Left lung (tissue), 10 donors: ENCODE measurements around the gene TNFSF4. TPM values are rescaled to one million over a fixed set of nuclear protein-coding genes. Genes with fewer than 3 reads are reported as not detected.

Source experiments
- ATAC-seq: fragments of 200-7000 bp; cut with Tn5 transposase; one replicate; pipeline ENCODE4 v1.9.1; 2020; ENCODE audit warnings: moderate library complexity
- DNase-seq, 4 donors: peaks; one replicate each; pipeline ENCODE4 v3.0.0-alpha.2; 2013 to 2020
- H3K27ac ChIP-seq, 2 donors: fragments of 200-600 bp; sonication (generic) in 1 of 2; one replicate each; pipeline versions ENCODE4 v1.5.0 to v1.8.0; 2020 to 2021
- H3K27me3 ChIP-seq, 2 donors: fragments of 200-600 bp; sonication (generic) in 1 of 2; one replicate each; pipeline versions ENCODE4 v1.5.0 to v1.8.0; 2020 to 2021
- H3K36me3 ChIP-seq, 2 donors: fragments of 200-600 bp; sonication (generic) in 1 of 2; one replicate each; pipeline versions ENCODE4 v1.5.0 to v1.8.0; 2020 to 2021
- H3K4me1 ChIP-seq, 2 donors: fragments of 200-600 bp; one replicate each; pipeline ENCODE4 v1.8.0; 2021
- H3K4me3 ChIP-seq, 2 donors: fragments of 200-600 bp; sonication (generic) in 1 of 2; one replicate each; pipeline versions ENCODE4 v1.5.0 to v1.8.0; 2020 to 2021; ENCODE audit warnings: mild to moderate bottlenecking in 1 of 2
- H3K9me3 ChIP-seq, 2 donors: fragments of 200-600 bp; sonication (generic) in 1 of 2; one replicate each; pipeline versions ENCODE4 v1.5.0 to v1.8.0; 2020 to 2021
- CTCF ChIP-seq, 2 donors: fragments of 200-600 bp; sonication (generic) in 1 of 2; IDR thresholded peaks; one replicate each; pipeline versions ENCODE4 v1.5.0 to v1.8.0; 2021; ENCODE audit warnings: antibody characterized with exemption in 2 of 2
- intact Hi-C, 2 donors: fragments of 100-400 bp; cut with DNase I; formaldehyde crosslinking; loops; one replicate each; pipeline versions ENCODE4 v1.11.2 to v1.14.2; 2022
- polyA plus RNA-seq, 6 donors: library from polyadenylated mRNA; unstranded; fragments of 120-200 nt; gene quantifications; one replicate each; pipeline ENCODE4 v1.2.1, GENCODE V29; 2013; ENCODE audit not compliant: insufficient read length in 6 of 6
- total RNA-seq, 2 donors: library from RNA; stranded (reverse); fragmentation: NEBNext Ultra II Directional; extraction: Animal tissue kit (Norgen Biotek cat#: 25700); gene quantifications; one replicate each; pipeline ENCODE4 v1.2.1, GENCODE V29; 2021
- donor health status: DM: no; HTN: yes; CAD: no.
- donor health status: DM: no; HTN: no; CAD: no.

Gene TNFSF4
- total and polyA plus RNA-seq, 8 donors, result 0.73 to 3.2 (median 2.0) TPM

GRCh38 chr1:173223031-173223380 is 15.9 kb upstream of the TNFSF4 start:
- no peak for TF ChIP-seq CTCF (IDR thresholded peaks at IDR 0.05)
- DNase-seq, result no peak

GRCh38 chr1:173222149-173223030 is 15.3 kb upstream of the TNFSF4 start:
- DNase-seq, result no peak
- intact Hi-C loops, result no loop called here
- ATAC-seq, result no peak
- no peaks in the 10 kb centered on the region for H3K27me3 ChIP-seq
- H3K27ac ChIP-seq, result no peak overlapping the region
- H3K9me3 ChIP-seq, result no peaks in the 10 kb centered on the region
- H3K4me3 ChIP-seq, result no peak overlapping the region
- H3K4me1 ChIP-seq, result no peaks in the 10 kb centered on the region
- no peaks in the 10 kb centered on the region for H3K36me3 ChIP-seq
- no peak for TF ChIP-seq CTCF (IDR thresholded peaks at IDR 0.05)

More at GRCh38 chr1:173223031-173223380, 15.9 kb upstream of the TNFSF4 start:
- intact Hi-C loops, result no loop called here
- Histone ChIP-seq H3K36me3 (no peaks in the 10 kb centered on the region), H3K4me1 (no peaks in the 10 kb centered on the region), H3K27ac (no peak overlapping the region), H3K9me3 (peaks cover 0 to 4% of the 10 kb centered on the region in 2 donors), H3K27me3 (no peaks in the 10 kb centered on the region), H3K4me3 (no peak overlapping the region)
- no peak for ATAC-seq

GRCh38 chr1:173220157-173220556 is 13.0 kb upstream of the TNFSF4 start:
- Histone ChIP-seq H3K4me1 (no peaks in the 10 kb centered on the region), H3K27ac (no peak overlapping the region), H3K36me3 (no peaks in the 10 kb centered on the region), H3K4me3 (no peak overlapping the region), H3K9me3 (no peaks in the 10 kb centered on the region), H3K27me3 (no peaks in the 10 kb centered on the region)
- intact Hi-C loops, result no loop called here
- ATAC-seq, result no peak
- no peak for TF ChIP-seq CTCF (IDR thresholded peaks at IDR 0.05)
- no peak for DNase-seq

GRCh38 chr1:173213665-173214064 is 6.5 kb upstream of the TNFSF4 start:
- no peak for DNase-seq
- Histone ChIP-seq H3K36me3 (no peaks in the 10 kb centered on the region), H3K4me3 (no peak overlapping the region), H3K27ac (no peak overlapping the region), H3K27me3 (no peaks in the 10 kb centered on the region), H3K4me1 (no peaks in the 10 kb centered on the region), H3K9me3 (no peaks in the 10 kb centered on the region)
- TF ChIP-seq CTCF (IDR thresholded peaks at IDR 0.05), result no peak
- no peak for ATAC-seq
- intact Hi-C loops, result no loop called here

- Histone ChIP-seq H3K36me3 (no peaks in the 10 kb centered on the region), H3K27me3 (no peaks in the 10 kb centered on the region), H3K4me1 (no peaks in the 10 kb centered on the region), H3K4me3 (no peak overlapping the region), H3K9me3 (no peaks in the 10 kb centered on the region), H3K27ac (no peak overlapping the region)
- ATAC-seq, result no peak
- intact Hi-C loops, result no loop called here
- DNase-seq, result no peak
- no peak for TF ChIP-seq CTCF (IDR thresholded peaks at IDR 0.05)
Observed at GRCh38 chr1:173212952-173213491, 5.9 kb upstream of the TNFSF4 start.
